Lower lobe of right lung (tissue), 2 donors: ENCODE data around the gene RNF20. TPM values are rescaled to one million over a fixed set of nuclear protein-coding genes. Genes with fewer than 3 reads are reported as not detected.

Experiments
- ATAC-seq, 2 donors: fragments of 200-7000 bp; cut with Tn5 transposase; one replicate each; pipeline ENCODE4 v1.9.1; 2020 to 2022; ENCODE audit warnings: mild to moderate bottlenecking in 2 of 2, moderate library complexity in 2 of 2
- DNase-seq: peaks from one replicate; pipeline ENCODE4 v3.0.0-alpha.2; 2020
- H3K27ac ChIP-seq: fragments of 200-600 bp; one replicate; pipeline ENCODE4 v1.8.0; 2022
- H3K27me3 ChIP-seq: fragments of 200-600 bp; one replicate; pipeline ENCODE4 v1.8.0; 2022; ENCODE audit warnings: low read depth
- H3K36me3 ChIP-seq: fragments of 200-600 bp; one replicate; pipeline ENCODE4 v1.8.0; 2022; ENCODE audit warnings: mild to moderate bottlenecking
- H3K4me1 ChIP-seq: fragments of 200-600 bp; one replicate; pipeline ENCODE4 v1.8.0; 2022
- H3K4me3 ChIP-seq: fragments of 200-600 bp; one replicate; pipeline ENCODE4 v1.8.0; 2022; ENCODE audit warnings: mild to moderate bottlenecking
- H3K9me3 ChIP-seq: fragments of 200-600 bp; one replicate; pipeline ENCODE4 v1.8.0; 2022
- CTCF ChIP-seq: fragments of 200-600 bp; IDR thresholded peaks from one replicate; pipeline ENCODE4 v1.8.0; 2022; ENCODE audit warnings: antibody characterized with exemption, mild to moderate bottlenecking
- intact Hi-C: fragments of 100-400 bp; cut with DNase I; formaldehyde crosslinking; loops from one replicate; pipeline ENCODE4 v1.11.0; 2022
- total RNA-seq: library from RNA; stranded (reverse); fragmentation: NEBNext Ultra II Directional; extraction: Animal tissue kit (Norgen Biotek cat#: 25700); gene quantifications from one replicate; pipeline ENCODE4 v1.2.1, GENCODE V29; 2021
- donor health status: DM: no; HTN: yes; CAD: no; lungs with severe emphysema.

The RNF20 gene
- total RNA-seq, 1 donor from 2014 or later, result 50.7 TPM

GRCh38 chr9:101591787-101592446 lies 58.3 kb downstream of the RNF20 start:
- TF ChIP-seq CTCF, result no peak
- H3K4me1 ChIP-seq, result no peaks in the 10 kb centered on the region
- H3K9me3 ChIP-seq, result no peaks in the 10 kb centered on the region
- ATAC-seq (no peak), DNase-seq (no peak)
- H3K4me3 ChIP-seq, result no peak overlapping the region
- no peaks in the 10 kb centered on the region for H3K36me3 ChIP-seq
- H3K27me3 ChIP-seq, result no peaks in the 10 kb centered on the region
- H3K27ac ChIP-seq, result no peak overlapping the region
- intact Hi-C loops, result no loop called here

- H3K27ac ChIP-seq, result no peak overlapping the region
- H3K36me3 ChIP-seq, result no peaks in the 10 kb centered on the region
- DNase-seq (no peak), ATAC-seq (no peak)
- TF ChIP-seq CTCF, result no peak
- intact Hi-C loops, result no loop called here
- no peaks in the 10 kb centered on the region for H3K27me3 ChIP-seq
- no peak overlapping the region for H3K4me3 ChIP-seq
- H3K9me3 ChIP-seq, result no peaks in the 10 kb centered on the region
- no peaks in the 10 kb centered on the region for H3K4me1 ChIP-seq
Measured at GRCh38 chr9:101592788-101593187, 59.1 kb downstream of the RNF20 start.

GRCh38 chr9:101593345-101593744 lies 59.7 kb downstream of the RNF20 start:
- ATAC-seq (no peak), DNase-seq (no peak)
- Histone ChIP-seq H3K36me3 (no peaks in the 10 kb centered on the region), H3K27me3 (no peaks in the 10 kb centered on the region), H3K4me3 (no peak overlapping the region), H3K9me3 (no peaks in the 10 kb centered on the region), H3K27ac (no peak overlapping the region), H3K4me1 (no peaks in the 10 kb centered on the region)
- intact Hi-C loops, result no loop called here
- no peak for TF ChIP-seq CTCF

GRCh38 chr9:101594796-101595195 lies 61.1 kb downstream of the RNF20 start, which contains the start of gene PPP3R2:
TSS of gene PPP3R2 (minus strand) at chr9:101594969. CDS start at chr9:101594921, 48 bp downstream.
- Histone ChIP-seq H3K4me3 (no peak within 1 kb of the TSS), H3K27me3 (no peaks in the 10 kb centered on the region), H3K36me3 (no peaks in the 10 kb centered on the region), H3K4me1 (no peaks in the 10 kb centered on the region), H3K27ac (no peak within 1 kb of the TSS), H3K9me3 (no peaks in the 10 kb centered on the region)
- ATAC-seq (no peak), DNase-seq (no peak)
- TF ChIP-seq CTCF, result no peak
- intact Hi-C loops, result no loop called here

GRCh38 chr9:101601904-101602765 lies 68.5 kb downstream of the RNF20 start:
- Histone ChIP-seq H3K9me3 (no peaks in the 10 kb centered on the region), H3K27me3 (no peaks in the 10 kb centered on the region), H3K4me3 (no peak overlapping the region), H3K27ac (no peak overlapping the region), H3K36me3 (no peaks in the 10 kb centered on the region), H3K4me1 (no peaks in the 10 kb centered on the region)
- intact Hi-C loops, result no loop called here
- ATAC-seq, result peak; percentile 41 to 53
- TF ChIP-seq CTCF, result peak; percentile 57
- DNase-seq, result no peak
